ENCODE results near the gene ATL1.
"Not testable (repeated sequence)": the region's sequence is repeated elsewhere in the genome, so short reads cannot be mapped to it uniquely, and the experiment has no call there.

Gene ATL1

GRCh38 chr14:50620341-50620740 is 60.4 kb downstream of the ATL1 start:
- Histone ChIP-seq H3K9me2 (replicated peaks; ENCODE audit: control insufficient read depth, low read length) (no peaks in the 10 kb centered on the region), H3K4me2 (ENCODE audit: low read length) (no peak overlapping the region)
- TF ChIP-seq, protein P1, sequence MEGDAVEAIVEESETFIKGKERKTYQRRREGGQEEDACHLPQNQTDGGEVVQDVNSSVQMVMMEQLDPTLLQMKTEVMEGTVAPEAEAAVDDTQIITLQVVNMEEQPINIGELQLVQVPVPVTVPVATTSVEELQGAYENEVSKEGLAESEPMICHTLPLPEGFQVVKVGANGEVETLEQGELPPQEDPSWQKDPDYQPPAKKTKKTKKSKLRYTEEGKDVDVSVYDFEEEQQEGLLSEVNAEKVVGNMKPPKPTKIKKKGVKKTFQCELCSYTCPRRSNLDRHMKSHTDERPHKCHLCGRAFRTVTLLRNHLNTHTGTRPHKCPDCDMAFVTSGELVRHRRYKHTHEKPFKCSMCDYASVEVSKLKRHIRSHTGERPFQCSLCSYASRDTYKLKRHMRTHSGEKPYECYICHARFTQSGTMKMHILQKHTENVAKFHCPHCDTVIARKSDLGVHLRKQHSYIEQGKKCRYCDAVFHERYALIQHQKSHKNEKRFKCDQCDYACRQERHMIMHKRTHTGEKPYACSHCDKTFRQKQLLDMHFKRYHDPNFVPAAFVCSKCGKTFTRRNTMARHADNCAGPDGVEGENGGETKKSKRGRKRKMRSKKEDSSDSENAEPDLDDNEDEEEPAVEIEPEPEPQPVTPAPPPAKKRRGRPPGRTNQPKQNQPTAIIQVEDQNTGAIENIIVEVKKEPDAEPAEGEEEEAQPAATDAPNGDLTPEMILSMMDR (IDR thresholded peaks at IDR 0.05; ENCODE audit: low read depth, low read length, poor library complexity, severe bottlenecking) = no peak
- TF ChIP-seq EZH2phosphoT487 (IDR thresholded peaks at IDR 0.05; ENCODE audit: borderline replicate concordance, low read length) = no peak

DNA sequence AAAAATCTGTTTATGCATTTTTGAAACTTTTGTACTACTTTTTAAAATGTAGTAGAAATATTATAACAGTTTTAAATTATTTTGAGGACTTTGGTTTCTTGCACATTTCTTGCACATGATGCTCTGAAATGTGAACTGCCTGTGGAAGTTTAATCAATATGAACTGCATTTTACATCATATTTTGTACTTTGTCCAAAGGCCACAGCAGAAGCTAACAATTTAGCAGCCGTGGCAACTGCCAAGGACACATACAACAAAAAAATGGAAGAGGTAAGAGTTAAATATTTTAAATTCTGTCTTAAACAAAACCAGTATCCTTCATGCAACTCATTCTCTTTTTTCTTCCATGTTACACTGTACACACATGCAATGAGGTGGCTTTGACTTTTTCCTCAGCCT is 63.0 kb downstream of the ATL1 start:
- Histone ChIP-seq H3K27me3 (ENCODE audit: control insufficient read depth, low read length) (no peaks in the 10 kb centered on the region), H3K9me3 (ENCODE audit: control insufficient read depth, insufficient read depth, low read length) (no peaks in the 10 kb centered on the region), H4K20me1 (ENCODE audit: control insufficient read depth, insufficient read depth, low read depth, low read length) (no peaks in the 10 kb centered on the region), H3F3A (ENCODE audit: control insufficient read depth, insufficient read depth) (no peaks in the 10 kb centered on the region), H3K4me2 (ENCODE audit: low read length) (no peak overlapping the region), H3K36me3 (ENCODE audit: control insufficient read depth, low read length) (no peaks in the 10 kb centered on the region), H3K79me2 (ENCODE audit: control insufficient read depth, low read length) (no peaks in the 10 kb centered on the region), H3K4me1 (ENCODE audit: control insufficient read depth, low read length) (no peaks in the 10 kb centered on the region), H3K4me3 (ENCODE audit: low read length) (no peak overlapping the region), H3K27ac (ENCODE audit: low read depth, low read length) (no peak overlapping the region), H3K9me2 (replicated peaks; ENCODE audit: control insufficient read depth, low read length) (no peaks in the 10 kb centered on the region)
- no peak for TF ChIP-seq EZH2phosphoT487 (IDR thresholded peaks at IDR 0.05; ENCODE audit: borderline replicate concordance, low read length)

More at GRCh38 chr14:50620341-50620740, 60.4 kb downstream of the ATL1 start:
- Histone ChIP-seq H3F3A (ENCODE audit: control insufficient read depth, insufficient read depth) (no peaks in the 10 kb centered on the region), H3K4me1 (ENCODE audit: control insufficient read depth, low read length) (no peaks in the 10 kb centered on the region), H3K27ac (ENCODE audit: low read depth, low read length) (no peak overlapping the region), H3K79me2 (ENCODE audit: control insufficient read depth, low read length) (no peaks in the 10 kb centered on the region), H3K36me3 (ENCODE audit: control insufficient read depth, low read length) (no peaks in the 10 kb centered on the region), H4K20me1 (ENCODE audit: control insufficient read depth, insufficient read depth, low read depth, low read length) (no peaks in the 10 kb centered on the region), H3K9me3 (ENCODE audit: control insufficient read depth, insufficient read depth, low read length) (no peaks in the 10 kb centered on the region), H3K4me3 (ENCODE audit: low read length) (no peak overlapping the region), H3K27me3 (ENCODE audit: control insufficient read depth, low read length) (0 out of 2 replicates have a peak, but pooled peaks cover 3% of the 10 kb centered on the region)

DNA sequence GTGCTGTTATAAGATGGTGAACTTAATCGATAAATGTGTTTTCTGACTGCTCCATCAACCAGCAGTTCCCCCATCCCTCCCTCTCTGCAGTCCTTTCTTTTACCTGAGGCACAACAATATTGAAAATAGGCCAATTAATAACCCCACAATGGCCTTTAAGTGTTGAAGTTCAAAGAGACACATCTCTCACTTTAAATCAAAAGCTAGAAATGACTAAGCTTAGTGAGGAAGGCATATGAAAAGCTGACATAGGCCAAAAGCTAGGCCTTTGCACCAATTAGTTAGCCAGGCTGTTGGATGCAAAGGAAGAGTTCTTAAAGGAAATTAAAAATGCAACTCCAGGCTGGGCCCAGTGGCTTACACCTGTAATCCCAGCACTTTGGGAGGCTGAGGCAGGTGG is 64.5 kb downstream of the ATL1 start:
- no peaks in the 10 kb centered on the region for H3K79me2 ChIP-seq (ENCODE audit: control insufficient read depth, low read length)
- H3K4me2 ChIP-seq (ENCODE audit: low read length) = no peak overlapping the region
- no peaks in the 10 kb centered on the region for H3K27me3 ChIP-seq (ENCODE audit: control insufficient read depth, low read length)
- no peak overlapping the region for H3K4me3 ChIP-seq (ENCODE audit: low read length)
- no peaks in the 10 kb centered on the region for H4K20me1 ChIP-seq (ENCODE audit: control insufficient read depth, insufficient read depth, low read depth, low read length)
- no peaks in the 10 kb centered on the region for H3K4me1 ChIP-seq (ENCODE audit: control insufficient read depth, low read length)
- H3K9me3 ChIP-seq (ENCODE audit: control insufficient read depth, insufficient read depth, low read length) = no peaks in the 10 kb centered on the region
- H3K27ac ChIP-seq (ENCODE audit: low read depth, low read length) = no peak overlapping the region
- no peaks in the 10 kb centered on the region for H3K36me3 ChIP-seq (ENCODE audit: control insufficient read depth, low read length)
- TF ChIP-seq, protein P1 (IDR thresholded peaks at IDR 0.05; ENCODE audit: low read depth, low read length, poor library complexity, severe bottlenecking) = no peak
- TF ChIP-seq EZH2phosphoT487 (IDR thresholded peaks at IDR 0.05; ENCODE audit: borderline replicate concordance, low read length) = no peak
- no peaks in the 10 kb centered on the region for H3F3A ChIP-seq (ENCODE audit: control insufficient read depth, insufficient read depth)
- H3K9me2 ChIP-seq (replicated peaks; ENCODE audit: control insufficient read depth, low read length) = no peaks in the 10 kb centered on the region

GRCh38 chr14:50624947-50625346 is 65.0 kb downstream of the ATL1 start:
- H3K79me2 ChIP-seq (ENCODE audit: control insufficient read depth, low read length); H3K4me2 ChIP-seq (ENCODE audit: low read length); H3K36me3 ChIP-seq (ENCODE audit: control insufficient read depth, low read length); H3K9me3 ChIP-seq (ENCODE audit: control insufficient read depth, insufficient read depth, low read length); H3K27me3 ChIP-seq (ENCODE audit: control insufficient read depth, low read length); H3K4me3 ChIP-seq (ENCODE audit: low read length); H4K20me1 ChIP-seq (ENCODE audit: control insufficient read depth, insufficient read depth, low read depth, low read length); H3K9me2 ChIP-seq (replicated peaks; ENCODE audit: control insufficient read depth, low read length); H3K27ac ChIP-seq (ENCODE audit: low read depth, low read length); H3K4me1 ChIP-seq (ENCODE audit: control insufficient read depth, low read length); H3F3A ChIP-seq (ENCODE audit: control insufficient read depth, insufficient read depth): not testable (repeated sequence)
